NCI-H748 treated with DMSO at 0.1 percent for 48 hours (cell line): ENCODE measurements around the gene FRAS1.
A peak's percentile ranks its signal among the peaks of the same experiment; 100 is the strongest.
"Not testable (repeated sequence)": the region's sequence is repeated elsewhere in the genome, so short reads cannot be mapped to it uniquely, and the experiment has no call there.

Source experiments
- DNase-seq: peaks from one replicate; lab custom pipeline; 2025; lab: John Stamatoyannopoulos, UW

Gene FRAS1

DNA sequence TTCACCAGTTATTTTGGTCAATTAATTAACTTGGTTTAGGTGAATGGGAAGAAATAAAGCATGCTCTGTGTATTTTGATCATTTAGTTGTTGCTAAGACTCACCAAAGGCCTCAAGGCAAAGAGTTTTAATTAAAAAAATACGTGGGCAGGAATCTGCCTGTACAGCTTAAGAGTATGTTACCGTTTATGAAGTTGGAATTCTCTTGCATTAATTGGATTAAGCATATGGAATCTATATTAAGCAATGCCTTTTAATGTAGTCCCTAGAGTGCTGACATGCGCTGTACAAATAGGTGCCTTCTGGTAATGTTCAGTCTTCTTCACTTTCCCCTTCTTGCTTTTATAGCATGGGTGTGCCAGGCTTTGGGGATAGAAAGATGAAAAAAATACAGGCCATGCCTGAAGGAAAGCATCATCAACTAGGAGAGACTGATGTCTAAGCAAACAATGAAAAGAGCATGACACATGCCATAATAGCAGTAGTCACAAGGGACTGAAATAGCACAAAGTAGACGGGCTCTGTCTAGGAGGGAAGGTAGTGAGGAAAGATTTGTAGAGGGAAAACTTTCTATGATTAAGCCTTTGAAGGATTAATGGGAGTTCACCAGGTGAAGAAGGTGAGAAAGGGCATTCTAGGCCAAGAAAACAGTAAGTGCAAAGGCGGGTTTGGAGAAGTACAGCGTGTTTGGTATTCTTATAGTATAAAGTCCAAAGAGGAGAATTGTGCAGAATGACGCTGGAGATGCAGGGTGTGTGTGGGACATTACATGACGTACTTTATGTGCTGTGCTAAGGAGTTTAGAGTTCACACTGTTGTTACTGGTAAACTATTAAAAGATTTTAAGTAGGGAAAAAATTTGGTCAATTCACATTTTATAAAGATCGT is 268.4 kb downstream of the FRAS1 start:
- DNase-seq = no peak

DNA sequence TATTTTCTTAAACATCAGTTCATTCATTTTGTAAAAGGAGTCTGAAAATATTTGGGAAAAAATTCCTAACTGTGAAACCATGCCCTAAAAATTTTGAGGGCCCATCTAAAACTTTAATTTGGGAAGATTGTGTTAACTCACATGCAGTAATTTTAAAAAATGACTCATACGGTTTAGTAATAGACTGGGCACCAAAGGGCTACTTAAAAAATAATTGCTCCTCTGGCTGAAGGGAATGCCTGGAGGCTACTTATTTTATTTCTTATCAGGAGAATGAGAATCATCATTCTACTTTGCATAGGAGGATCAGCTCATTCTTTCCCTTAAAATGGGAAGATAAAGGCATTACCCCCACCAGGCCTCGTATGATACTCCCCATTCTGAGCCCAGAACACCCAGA is 271.5 kb downstream of the FRAS1 start:
- DNase-seq = not testable (repeated sequence)

DNA sequence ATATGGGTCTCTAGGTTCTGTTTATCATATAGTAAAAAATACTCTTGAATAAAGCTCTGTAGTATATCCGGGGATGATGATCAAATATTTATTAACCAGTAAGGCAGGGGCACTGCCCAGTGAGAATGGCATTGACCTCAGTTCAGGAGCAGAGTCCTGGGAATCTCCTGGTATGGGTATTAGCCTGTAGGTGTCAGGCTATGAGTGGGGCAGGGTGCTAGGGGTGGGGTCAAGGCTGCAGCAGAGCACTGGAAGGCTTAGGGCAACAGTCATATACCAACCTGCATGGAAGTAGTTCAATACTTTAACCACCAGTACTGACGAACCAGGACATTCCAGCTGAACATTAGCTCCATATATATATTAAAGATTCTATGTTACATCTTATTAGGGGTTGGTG is 274.1 kb downstream of the FRAS1 start:
- DNase-seq = no peak

DNA sequence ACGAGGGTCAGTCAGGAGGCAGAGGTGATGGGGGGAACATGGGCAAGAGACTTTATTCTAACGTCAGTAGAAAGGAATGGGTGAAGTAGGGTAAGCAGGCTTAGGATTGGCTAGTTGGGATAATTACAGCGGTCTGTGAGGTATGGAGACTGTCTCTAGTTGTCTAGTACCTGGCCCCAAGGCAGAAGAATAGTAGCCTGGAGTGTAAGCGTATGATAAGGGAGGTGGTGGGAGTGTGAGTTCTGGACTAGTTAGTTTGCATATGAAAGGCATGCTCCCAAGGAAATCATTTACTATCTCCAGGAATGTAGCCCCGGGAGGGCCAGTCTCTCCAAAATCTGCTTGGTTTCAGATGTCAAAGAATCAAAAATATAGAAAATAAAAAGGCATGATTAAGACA is 274.8 kb downstream of the FRAS1 start:
- DNase-seq = no peak

DNA sequence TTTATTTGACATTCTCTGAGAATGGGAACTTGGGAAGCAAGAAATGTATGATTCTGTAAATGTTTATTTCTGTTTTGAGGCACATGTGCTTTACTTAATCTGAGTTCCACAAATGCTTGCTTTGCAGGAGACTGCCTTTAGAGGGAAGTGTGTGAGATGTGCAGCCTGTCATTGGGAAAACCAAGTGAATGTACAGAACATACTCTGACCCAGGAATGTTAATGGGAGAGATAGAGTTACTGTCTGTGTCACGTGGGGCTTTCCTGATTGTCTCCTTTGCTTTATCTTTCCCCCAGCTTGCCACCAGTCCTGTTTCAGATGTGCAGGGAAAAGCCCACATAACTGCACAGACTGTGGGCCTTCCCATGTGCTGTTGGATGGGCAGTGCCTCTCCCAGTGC is 275.9 kb downstream of the FRAS1 start:
- no peak for DNase-seq

DNA sequence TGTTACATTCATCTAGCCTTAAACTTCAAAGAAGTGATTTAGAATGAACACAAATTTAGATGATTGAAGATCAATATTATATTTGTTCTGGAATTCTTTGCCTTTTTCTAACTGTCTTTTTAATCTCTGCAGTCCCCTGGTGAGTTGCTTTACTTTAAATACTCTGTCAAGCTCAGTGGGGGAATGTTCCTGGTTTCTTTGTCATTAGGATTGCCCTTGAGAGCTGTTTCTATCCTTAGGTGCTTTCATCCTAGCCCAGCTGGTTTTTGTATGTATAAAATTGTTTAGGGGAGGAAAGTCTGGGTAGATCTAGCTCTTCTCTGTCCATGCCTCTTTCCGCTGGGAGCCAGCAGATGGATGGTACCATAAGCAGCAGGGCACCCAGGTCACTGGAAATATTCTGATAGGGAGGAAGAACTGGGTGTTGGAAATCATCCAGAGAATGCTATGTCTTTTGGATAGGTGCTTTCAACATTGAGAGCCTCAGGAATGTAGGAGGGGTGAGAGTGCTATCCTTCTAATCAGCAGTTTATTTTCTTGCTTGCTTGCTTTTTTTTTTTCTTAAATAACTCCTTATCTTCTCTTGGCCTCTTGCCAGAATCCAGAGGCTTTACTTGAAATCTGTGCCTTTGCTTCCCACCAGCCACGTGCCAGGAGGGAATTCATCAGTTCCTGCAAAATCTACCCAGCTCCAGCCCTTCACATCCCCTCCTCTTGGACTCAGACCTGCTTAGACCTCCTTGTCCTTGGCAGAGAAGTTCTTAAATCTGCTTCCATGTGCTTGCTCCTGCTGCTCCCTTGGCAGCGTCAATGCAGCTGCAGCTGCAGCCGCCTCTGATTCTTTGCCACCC is 279.2 kb downstream of the FRAS1 start:
- DNase-seq = no peak

DNA sequence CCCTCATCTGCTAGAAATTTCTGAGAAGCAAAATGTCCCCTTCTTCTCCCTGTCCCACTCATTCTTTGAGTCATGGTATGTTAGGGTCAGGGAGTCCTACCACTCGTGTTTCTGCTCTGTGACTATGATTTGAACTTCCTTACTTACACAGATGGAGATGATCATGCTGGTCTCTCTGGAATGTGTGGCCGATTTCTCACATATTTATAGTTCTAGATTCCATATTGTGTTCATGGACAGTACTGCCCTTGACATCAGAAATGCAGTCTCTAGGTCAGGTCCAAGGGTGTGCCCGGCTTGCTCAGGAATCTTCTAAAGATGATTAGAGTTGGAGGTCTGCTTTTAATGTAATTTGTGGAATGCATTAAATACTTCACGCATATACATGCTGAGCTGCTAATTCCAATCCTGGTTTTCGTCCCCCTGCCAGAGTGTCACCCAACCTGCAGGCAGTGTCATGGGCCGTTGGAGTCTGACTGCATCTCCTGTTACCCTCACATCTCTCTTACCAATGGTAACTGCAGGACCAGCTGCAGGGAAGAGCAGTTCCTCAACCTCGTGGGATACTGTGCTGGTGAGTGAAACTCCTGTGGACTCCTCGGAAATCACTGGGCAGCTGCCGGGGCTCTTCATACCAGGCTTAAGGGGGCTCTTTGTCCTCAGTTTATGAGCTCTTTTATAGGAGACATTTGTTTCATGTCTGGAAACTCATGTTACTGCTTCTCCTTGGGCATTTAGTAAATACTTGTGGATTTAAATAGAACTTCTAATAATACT is 280.3 kb downstream of the FRAS1 start:
- DNase-seq = no peak

DNA sequence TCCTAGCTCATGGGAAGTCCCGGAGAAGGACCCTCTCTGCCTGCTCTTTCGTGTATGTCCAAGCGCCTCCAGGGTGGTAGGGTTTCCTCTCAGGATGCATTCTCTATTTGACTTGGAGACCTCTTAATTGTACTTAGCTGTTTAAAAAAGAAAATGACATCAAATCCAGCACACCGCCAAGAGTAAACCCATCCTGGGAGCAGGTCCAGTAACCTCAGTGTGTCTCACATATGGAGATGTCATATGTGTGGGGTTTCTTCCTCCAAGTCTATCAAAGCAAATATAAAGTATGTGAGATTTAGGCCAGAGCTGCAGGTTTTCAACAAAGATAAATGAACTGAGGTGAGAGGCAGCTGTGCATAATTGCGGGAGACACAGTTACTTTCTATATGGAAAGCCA is 285.0 kb downstream of the FRAS1 start:
- DNase-seq = no peak

DNA sequence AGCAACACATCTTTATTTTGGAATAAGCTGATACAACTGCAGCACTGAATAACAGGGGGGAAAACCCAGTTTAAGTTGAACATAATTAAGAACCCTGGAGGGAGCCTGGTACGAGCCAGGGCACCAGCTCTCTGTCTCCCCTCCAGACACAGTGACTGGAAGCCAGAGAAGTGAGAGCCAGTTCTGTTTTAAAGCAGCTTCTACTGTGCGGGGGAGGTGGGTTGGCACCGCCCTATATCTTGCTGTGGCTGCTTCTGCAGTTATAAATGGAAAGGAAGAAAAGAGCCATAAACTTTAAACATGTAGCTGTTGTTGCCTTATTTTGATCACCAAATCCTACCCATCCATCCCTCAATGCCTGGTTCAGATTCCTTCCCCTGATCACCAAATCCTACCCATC is 286.6 kb downstream of the FRAS1 start:
- no peak for DNase-seq

DNA sequence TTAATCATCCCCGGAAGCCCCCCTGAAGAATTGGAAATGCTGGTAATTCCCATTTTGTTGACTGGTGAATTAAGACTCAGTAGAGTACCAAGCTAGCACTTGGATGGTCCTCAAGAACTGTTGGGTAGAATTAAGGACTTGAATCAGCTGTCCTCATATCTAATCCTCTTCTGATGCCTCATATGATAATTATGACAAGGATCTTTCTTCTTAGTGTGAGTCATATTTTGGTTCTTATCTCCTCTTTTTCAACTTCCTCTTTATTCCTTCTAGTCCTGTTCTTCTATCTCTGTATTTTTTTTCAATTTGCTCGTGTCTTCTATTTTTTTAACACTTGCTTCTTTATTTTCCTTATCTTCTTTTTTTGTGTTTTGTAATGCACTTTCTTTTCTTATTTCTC is 288.1 kb downstream of the FRAS1 start:
- no peak for DNase-seq

DNA sequence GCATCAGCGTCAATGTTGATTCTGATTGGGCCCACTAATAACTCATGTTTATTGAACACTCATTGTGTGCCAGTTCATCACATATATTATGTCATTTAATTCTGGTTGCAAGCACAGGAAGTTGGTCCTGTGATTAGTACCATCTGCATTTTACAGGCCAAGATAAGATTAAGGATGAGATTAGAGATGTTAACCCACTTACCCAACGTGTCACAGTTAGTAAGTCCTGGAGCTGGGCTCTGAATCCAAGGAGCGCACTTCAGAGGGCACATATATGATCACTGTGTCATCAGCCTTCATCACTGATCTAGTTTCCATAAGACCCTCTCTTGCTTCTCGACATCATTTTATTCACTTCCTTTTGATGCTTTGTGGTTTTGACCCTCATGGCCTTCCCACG is 289.1 kb downstream of the FRAS1 start:
- no peak for DNase-seq

DNA sequence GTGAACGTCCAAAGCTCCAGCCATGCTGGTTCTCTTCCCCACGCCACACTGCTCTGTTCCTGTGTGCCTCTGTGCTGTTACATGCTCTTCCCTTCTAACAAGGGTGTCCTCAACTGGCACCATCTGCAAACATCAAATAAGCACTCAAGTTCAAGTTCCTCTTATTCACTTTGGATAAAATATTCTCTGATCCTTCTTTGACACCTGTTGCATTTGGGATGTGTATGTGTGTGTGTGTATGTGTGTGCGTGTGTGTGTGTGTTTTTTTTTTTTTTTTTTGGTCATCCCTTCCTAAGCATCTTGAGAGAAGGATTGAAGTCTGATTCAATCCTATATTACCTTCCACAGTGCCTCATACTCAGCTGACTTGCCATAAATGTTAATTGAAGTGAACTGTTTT is 290.4 kb downstream of the FRAS1 start:
- DNase-seq = no peak

DNA sequence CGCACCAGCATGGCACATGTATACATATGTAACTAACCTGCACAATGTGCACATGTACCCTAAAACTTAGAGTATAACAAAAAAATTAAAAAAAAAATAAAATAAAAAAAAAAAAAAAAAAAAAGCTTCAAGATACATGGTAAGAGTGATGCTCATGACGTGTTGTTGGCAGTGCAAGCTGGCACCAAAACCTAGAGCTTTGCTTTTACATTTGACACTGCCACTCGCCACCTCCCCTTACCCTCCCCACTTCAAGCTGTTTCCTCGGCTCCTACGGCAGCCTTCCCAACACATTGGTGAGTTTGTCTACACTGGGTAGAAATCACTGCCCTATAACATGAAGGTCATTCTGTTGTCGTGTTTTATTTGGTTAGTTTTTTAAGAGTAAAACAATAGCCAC is 296.8 kb downstream of the FRAS1 start:
- no peak for DNase-seq

DNA sequence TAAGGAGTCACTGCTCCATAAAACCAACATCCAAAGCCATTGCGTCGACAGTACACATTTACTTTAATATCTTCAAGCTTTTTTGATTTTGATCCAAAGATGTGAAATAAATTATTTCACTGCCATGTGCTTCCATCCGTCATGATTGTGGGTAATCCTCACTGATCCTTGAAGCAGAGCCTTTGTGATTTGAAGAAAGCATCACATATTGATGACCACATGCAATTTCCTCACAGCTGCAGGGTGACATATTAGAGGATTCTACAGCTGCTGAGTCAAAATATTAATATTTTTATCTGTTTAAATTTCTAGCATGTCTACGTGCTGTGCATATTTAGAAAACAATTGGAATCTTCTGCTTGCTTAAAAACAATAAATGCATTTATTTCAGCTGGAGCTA is 297.7 kb downstream of the FRAS1 start:
- no peak for DNase-seq

DNA sequence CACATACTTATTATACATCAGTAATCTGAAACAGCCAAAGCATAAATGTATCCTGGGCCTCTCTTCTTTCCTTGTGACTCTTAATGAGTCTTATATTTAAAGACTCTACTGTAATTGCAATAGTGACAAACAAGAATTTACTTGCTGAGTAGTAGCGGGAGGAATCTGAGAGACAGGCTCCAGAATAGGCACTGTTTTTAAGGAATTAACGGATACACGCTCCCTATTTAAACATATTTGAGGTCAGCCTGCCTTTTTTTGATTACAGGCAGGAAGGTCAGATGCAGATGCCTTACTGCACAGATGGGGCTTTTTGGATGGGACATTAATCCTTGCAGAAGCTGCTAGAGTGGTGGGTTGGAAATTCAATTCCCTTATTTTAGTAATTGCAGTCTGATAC is 298.2 kb downstream of the FRAS1 start:
- DNase-seq = no peak

DNA sequence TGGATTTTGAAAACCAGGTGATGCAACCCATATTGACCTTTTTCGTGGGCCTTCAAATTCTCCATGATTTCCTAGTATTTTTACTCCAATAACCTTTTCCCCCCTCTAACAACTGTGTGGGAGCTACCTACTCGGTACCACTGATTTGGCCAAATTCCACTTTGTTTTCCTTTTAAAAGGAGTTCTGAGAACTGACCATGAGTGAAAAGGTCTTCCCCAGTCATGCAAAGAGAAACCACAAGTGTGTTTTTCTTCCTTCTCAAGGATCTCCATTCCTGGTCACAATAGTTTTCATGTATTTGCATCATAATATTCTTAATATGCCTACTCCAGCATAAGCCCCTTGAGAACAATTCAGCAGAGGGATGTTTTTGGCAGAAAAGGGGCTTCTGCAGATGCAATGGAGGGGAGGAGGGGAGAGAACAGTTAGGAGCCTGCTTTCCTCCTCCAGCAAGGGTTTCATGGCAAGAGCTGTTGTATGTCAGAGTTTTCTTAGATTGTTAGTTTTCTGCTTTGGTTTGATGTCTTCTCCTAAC is 299.2 kb downstream of the FRAS1 start:
- DNase-seq = no peak

DNA sequence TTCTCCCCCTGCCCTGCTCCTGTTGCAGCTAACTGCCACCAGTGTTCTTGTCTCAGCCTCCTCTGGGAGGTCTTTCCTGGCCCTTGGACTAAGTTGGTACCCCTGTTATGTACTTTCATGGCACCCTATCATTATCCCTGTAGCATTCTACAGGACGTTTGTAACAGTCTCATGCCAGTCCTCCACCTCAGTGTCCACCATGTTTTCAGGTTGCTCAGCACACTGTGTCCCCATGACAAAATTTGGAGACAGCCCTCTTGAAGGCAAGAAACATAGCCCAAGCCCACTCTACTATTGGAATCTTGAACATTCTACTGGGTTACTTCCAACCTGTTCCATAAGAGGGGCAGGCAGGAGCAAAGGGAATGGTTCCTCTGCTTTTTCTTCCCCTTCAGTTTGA is 300.0 kb downstream of the FRAS1 start:
- no peak for DNase-seq

DNA sequence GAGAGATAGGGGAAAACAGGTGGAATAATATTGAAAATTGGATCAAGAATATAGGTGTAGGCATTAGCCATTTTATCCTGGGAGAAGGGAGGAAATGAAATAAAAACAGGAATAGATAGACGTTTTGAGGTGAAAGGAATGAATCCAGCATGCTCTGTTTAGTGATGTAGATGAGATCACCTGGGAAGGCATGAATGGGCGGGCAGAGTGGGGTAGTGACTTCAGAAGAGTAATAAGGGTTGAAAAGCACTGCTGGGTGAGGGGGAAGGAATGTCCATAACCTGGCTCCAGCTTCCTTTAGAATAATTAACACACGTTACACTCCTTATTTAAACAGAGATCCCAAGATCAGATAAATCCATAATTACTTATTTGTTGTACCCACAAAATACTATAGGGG is 303.3 kb downstream of the FRAS1 start:
- DNase-seq = peak; percentile 38

DNA sequence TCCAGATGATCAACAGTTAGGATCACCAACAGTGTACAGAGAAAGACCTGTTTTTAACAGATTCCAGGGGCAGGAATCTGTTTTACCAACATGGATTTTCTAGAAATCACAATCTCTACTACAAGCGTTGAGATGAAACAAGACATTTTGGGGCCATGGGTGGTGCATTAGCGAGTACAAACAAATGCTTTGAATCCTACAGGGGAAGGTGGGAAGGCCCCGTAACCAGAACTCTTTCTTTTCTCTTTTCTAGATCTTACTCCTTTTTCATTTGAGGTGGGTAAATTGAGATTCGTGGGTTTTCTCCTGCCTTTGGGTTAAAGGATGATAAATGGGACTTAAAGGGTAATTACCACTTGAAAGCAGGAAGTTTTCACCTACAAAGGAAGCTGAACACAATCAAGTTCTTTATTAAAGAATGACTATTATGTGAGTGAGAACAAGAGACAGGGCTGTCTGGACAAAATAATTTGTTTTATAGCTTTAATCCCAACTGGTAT is 304.5 kb downstream of the FRAS1 start:
- DNase-seq = no peak

DNA sequence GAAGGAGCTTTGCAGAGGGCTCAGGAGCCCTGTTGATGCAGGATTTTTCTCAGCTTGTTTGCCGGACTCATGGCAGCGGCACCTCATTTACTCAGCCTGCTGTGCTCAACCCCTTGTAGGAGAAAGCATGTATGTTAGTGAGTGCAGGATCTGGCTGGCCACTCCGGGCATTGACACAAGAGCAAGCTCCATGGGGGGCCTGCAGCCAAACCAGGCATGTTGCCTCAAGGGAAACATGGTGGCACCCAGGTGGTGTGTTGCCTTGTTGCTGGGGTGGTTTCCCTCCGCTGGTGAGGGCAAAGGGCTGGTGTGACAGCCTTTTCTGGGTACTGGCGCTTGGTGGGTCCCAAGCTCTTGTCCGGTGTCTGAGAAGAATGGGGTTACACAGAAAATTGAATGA is 305.2 kb downstream of the FRAS1 start:
- DNase-seq = no peak

DNA sequence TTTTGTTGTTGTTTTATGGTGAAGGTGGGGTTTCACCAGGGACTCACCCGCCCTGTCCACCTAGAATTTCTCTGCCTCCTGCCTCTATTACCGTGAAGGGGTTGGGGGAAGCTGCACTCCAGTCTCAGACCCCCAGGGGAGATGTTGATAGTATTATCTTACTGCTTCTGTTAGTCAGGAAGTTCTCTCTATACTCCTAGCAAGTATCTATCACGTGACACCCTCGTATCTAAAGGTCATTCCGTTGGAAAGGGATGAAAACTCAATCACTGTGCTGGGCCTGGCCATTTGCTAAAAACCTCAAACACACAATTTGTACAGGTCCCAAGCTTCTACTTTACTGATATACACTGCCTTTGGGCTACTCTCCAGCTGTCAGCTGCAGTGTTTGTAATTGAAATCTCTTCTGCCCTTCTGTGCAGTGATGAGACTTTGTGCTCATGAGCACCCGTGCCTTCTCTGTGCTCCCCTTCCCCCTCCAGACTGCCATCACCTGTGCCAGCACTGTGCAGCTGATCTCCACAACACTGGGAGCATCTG is 306.0 kb downstream of the FRAS1 start:
- no peak for DNase-seq

DNA sequence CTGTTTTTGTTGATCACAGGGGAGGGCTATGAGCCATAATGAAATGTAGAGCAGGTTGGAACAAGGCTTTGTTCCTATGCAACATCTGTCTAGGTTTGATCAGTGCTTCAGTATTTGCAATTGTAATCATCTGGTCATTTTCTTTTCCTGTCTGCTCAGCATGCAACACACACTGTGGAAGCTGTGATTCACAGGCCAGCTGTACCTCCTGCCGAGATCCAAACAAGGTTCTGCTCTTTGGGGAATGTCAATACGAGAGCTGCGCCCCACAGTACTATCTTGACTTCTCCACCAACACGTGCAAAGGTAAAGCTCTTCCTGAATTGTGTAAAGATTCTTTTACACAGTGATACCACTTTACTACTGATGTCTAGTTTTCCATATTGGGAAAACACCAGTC is 312.6 kb downstream of the FRAS1 start:
- DNase-seq = peak; percentile 45
